Right renal cortex interstitium (tissue), 3 donors: ENCODE data around the gene BRME1. TPM values are rescaled to one million over a fixed set of nuclear protein-coding genes. Genes with fewer than 3 reads are reported as not detected.

Source experiments
- DNase-seq, 3 donors: peaks; one replicate each; pipeline ENCODE4 v3.0.0-alpha.2; 2013; ENCODE audit warnings: low read depth in 3 of 3, low spot score in 2 of 3
- polyA plus RNA-seq, 3 donors: library from polyadenylated mRNA; unstranded; fragments of 120-200 nt; gene quantifications; one replicate each; pipeline ENCODE4 v1.2.1, GENCODE V29; 2013; ENCODE audit not compliant: insufficient read length in 3 of 3

Gene BRME1
- 1 to 10 TPM; 4.6 to 4.8 (median 4.7) TPM for polyA plus RNA-seq

- peak; percentile 31 to 76 (median 73) for DNase-seq
Measured at GRCh38 chr19:13905634-13906520, at the start of gene BRME1, which contains the start of gene CC2D1A. BRME1 (minus strand) TSS chr19:13906117; CDS start chr19:13904892, 1,225 bp downstream. CC2D1A (plus strand) TSS chr19:13906201; CDS start chr19:13906442, 241 bp downstream.

GRCh38 chr19:13954185-13954584, 48.3 kb upstream of the BRME1 start:
- DNase-seq: no peak

GRCh38 chr19:13952931-13953531, 47.1 kb upstream of the BRME1 start:
- DNase-seq: no peak

- DNase-seq: peak; percentile 98 to 99 (median 98)
Measured at GRCh38 chr19:13952154-13952930, 46.4 kb upstream of the BRME1 start, which contains the start of gene DCAF15. DCAF15 (plus strand) TSS chr19:13952509; CDS start chr19:13952513, 4 bp downstream.

- no peak for DNase-seq
Measured at GRCh38 chr19:13951799-13952153, 45.9 kb upstream of the BRME1 start.

- no peak for DNase-seq
Measured at GRCh38 chr19:13951043-13951442, 45.1 kb upstream of the BRME1 start.

GRCh38 chr19:13946414-13946813, 40.5 kb upstream of the BRME1 start:
- DNase-seq: no peak

- DNase-seq: no peak
Measured at GRCh38 chr19:13942023-13942684, 36.2 kb upstream of the BRME1 start.

- DNase-seq: no peak
Measured at GRCh38 chr19:13938301-13939064, 32.6 kb upstream of the BRME1 start, which contains the start of gene PODNL1. PODNL1 (minus strand) TSS chr19:13938417; CDS start chr19:13938181, 236 bp downstream.

GRCh38 chr19:13937479-13938300, 31.8 kb upstream of the BRME1 start:
- DNase-seq: no peak

- no peak for DNase-seq
Measured at GRCh38 chr19:13935765-13936510, 30.0 kb upstream of the BRME1 start.

- DNase-seq: no peak
Measured at GRCh38 chr19:13934785-13935109, 28.8 kb upstream of the BRME1 start.

GRCh38 chr19:13932911-13933393, 27.0 kb upstream of the BRME1 start:
- no peak for DNase-seq

GRCh38 chr19:13932149-13932637, 26.3 kb upstream of the BRME1 start:
- no peak for DNase-seq

- DNase-seq: no peak
Measured at GRCh38 chr19:13931391-13932148, 25.7 kb upstream of the BRME1 start.

GRCh38 chr19:13930402-13930801, 24.5 kb upstream of the BRME1 start:
- no peak for DNase-seq

GRCh38 chr19:13929956-13930355, 24.0 kb upstream of the BRME1 start:
- no peak for DNase-seq
